GM12892 (cell line): ENCODE data around the gene B4GALT4. TPM values are rescaled to one million over a fixed set of nuclear protein-coding genes. Genes with fewer than 3 reads are reported as not detected.
"Not testable (repeated sequence)": the region's sequence is repeated elsewhere in the genome, so short reads cannot be mapped to it uniquely, and the experiment has no call there.

Experiments
- DNase-seq: peaks from one replicate; pipeline ENCODE4 v3.0.0; 2011; ENCODE audit not compliant: insufficient read length
- FAIRE-seq: peaks from 2 replicates; lab custom pipeline; 2011; peaks lifted over from hg19 to GRCh38; lab: Jason Lieb, UNC
- POLR2A ChIP-seq: IDR thresholded peaks from 2 replicates; pipeline ENCODE4 v1.6.1; 2011; ENCODE audit warnings: low read depth, low read length, control low read depth
- POLR2AphosphoS5 ChIP-seq: IDR thresholded peaks from 2 replicates; pipeline ENCODE4 v1.6.1; 2011; ENCODE audit warnings: low read depth, low read length, control low read depth
- TAF1 ChIP-seq: IDR thresholded peaks from 2 replicates; pipeline ENCODE4 v1.6.1; 2011; ENCODE audit warnings: low read depth, mild to moderate bottlenecking, control low read depth, low read length, borderline replicate concordance
- polyA plus RNA-seq: library from polyadenylated mRNA; unstranded; fragments of >200 nt; gene quantifications from one replicate; pipeline ENCODE4 v1.2.1, GENCODE V29; 2012; ENCODE audit warnings: missing spikeins, inconsistent platforms; ENCODE audit not compliant: missing spikeins

The B4GALT4 gene, protein sequence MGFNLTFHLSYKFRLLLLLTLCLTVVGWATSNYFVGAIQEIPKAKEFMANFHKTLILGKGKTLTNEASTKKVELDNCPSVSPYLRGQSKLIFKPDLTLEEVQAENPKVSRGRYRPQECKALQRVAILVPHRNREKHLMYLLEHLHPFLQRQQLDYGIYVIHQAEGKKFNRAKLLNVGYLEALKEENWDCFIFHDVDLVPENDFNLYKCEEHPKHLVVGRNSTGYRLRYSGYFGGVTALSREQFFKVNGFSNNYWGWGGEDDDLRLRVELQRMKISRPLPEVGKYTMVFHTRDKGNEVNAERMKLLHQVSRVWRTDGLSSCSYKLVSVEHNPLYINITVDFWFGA
- polyA plus RNA-seq: 12.5 TPM

DNA sequence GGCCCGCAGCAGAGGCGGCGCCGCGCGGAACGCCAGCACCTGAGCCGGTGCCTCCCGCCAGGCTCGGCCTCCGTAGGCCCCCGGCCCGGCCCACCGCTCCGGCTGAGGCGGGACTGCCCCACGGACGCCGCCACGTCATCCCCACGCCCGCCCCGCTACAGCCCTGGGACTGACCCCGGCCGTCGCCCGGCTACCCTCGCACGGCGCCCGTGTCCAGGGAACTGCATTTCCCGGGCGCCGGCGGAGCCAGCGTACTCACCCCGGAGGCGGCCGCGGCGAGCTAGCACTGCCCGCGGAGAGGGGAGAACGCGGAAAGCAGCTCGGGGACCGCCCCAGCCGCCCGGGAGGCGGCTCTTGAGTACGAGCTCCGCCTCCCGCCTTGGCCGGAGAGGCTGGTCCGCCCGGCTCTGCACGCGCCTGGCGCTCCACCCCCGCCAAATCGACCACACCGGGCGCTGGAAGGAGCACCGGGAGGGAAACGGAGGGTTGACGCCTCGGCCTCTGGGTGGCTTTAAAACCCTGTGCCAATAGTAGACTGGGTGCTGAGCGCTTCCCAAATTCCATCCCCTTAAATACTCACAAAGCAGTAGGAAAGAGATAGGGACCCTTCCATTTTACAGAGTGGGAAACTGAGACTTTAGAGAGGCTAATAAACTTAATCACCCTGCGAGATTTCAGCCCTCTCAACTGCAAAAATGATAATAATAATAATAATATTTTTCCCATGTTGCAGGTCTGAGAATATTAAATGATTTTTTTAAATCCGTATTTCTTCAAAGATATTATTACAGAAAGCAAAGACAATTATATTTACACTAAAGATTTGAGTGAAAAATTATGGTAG is at the start of gene B4GALT4:
TSS of gene B4GALT4 (minus strand) at position 288 of the 844 bp plus-strand sequence. CDS start 10,779 bp downstream, outside the sequence.
- FAIRE-seq: peak; percentile 94
- TF ChIP-seq TAF1: peak; percentile 67; the same call in 1 of the 2 replicates
- TF ChIP-seq POLR2A: peak; percentile 91
- TF ChIP-seq POLR2AphosphoS5: peak; percentile 74
- peak; percentile 72 for DNase-seq

DNA sequence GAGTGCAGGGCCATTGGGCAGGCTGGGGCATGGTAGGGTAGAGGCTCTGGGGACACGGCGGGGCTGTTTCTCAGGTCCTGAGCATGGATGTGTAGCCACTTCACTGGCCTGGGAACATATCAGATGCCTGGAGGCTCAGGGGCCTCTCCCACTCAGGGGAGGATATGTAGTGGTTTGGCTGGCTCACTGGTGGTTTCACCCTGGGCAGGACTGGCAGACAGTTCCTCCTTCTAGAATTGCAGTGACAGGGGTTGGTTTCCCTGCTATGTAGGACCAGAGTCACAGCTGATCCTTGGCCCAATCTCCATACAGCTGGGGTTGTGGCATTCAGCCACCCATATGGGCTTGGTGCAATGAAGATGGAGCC is 48.7 kb upstream of the B4GALT4 start:
- DNase-seq: no peak
- FAIRE-seq: no peak
- TF ChIP-seq TAF1 (no peak), POLR2A (no peak), POLR2AphosphoS5 (no peak)

DNA sequence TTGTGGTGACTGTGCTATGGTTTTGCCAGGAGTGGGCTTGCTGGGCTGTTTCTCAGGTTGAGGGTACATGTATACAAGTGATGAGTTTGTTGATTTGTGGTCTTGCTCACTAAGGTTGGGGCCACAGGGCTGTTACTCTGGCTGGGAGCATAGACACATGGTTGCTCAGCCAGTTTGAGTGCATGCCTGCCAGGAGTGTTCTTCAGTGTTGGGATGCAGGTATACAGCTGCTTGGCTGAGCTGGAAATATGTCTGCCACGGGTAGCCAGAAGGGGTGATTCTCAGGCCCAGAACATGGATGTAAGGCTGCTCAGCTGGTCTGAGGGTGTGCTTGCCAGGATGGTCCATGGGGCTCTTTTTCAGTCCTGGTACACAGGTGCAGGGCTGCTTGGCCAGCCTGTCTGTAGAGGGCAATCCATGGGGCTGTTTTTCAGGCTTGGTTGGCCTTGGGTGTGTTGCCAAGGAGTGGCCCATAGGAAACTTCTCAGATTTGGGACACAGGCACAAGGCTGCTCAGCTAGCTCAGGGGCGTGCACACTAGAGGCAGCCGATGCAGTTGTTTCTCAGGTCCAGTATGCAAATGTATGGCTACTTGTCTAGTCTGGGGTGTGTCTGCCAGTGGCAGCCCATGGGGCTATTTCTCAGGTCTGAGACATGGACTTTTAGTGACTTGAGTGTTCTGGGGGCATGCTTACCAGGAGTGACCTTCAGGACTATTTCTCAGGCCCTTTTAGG is 48.2 kb upstream of the B4GALT4 start:
- DNase-seq (no peak), FAIRE-seq (no peak)
- TF ChIP-seq POLR2A (no peak), POLR2AphosphoS5 (no peak), TAF1 (no peak)

DNA sequence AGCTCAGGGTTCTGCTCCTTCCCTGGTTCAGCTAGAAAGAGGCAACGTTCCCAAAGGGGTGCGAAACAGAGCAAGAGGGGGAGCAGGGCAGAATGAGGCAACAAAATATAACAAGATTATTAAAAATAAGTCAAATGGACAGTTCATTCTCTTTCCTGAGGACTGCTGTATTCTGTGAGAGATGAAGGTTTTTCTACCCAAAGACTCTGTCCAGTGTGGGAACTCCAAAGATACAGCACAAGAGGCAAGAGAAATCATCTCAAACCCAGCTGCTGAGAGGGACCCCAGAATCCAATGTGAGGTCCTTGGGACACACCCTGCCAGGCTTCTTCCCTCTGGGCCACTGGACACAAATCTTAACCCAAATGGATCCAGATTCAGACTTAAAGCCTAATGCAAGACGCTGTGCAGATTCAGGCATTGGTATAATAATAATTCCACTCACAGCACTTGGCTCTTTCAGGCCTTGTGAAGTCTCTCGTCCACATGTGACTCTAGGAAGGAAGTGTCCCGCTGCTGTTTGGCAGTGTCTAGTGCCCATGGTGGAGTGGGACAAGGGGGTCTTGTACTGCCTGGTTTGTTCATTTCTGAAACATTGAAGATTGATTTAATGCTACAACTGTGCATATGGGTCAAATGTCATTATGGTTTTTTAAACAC is 39.0 kb upstream of the B4GALT4 start:
- no peak for DNase-seq
- FAIRE-seq: no peak
- no peak for TF ChIP-seq POLR2A
- TF ChIP-seq TAF1: no peak
- no peak for TF ChIP-seq POLR2AphosphoS5

DNA sequence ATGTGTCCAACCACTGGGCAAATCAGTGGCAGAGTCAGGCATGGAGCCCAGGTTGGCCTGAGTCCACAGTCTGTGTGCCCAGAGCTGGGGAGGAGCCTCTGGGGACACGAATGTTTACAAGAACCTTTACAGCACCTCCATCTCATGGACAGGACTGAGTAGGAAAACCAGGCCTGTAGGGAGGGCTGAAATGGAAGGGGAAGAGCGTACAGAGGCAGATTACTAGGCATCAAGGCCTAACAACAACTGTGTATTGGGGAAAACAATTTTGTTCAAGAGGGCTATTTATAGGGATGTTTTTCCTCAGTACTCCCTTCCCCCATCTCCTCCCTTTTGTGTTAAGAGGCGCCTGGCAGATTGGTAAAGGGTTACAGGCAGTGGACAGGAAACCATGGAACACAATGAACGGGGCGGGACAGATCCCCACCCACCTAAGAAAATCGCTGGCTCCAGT is 38.5 kb upstream of the B4GALT4 start:
- FAIRE-seq: no peak
- TF ChIP-seq TAF1 (no peak), POLR2A (no peak), POLR2AphosphoS5 (no peak)
- DNase-seq: no peak

DNA sequence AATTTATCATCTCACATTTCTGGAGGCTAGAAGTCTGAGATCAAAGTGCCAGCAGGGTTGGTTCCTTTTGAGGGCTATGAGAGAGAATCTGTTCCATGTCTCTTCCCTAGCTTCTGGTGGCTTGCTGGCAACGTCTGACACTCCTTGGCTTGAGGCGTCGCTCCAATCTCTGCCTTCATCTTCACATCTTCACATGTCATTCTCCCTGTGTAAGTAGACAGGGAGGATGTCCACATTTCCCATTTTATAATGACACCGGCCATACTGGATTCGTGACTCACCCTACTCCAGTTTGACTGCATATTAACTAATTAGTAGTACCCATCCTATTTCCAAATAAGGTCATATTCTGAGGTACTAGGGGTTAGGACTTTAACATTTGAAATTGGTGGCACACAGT is 36.0 kb upstream of the B4GALT4 start:
- DNase-seq (no peak), FAIRE-seq (peak; percentile 9)
- TF ChIP-seq POLR2A: no peak
- TF ChIP-seq TAF1: no peak
- no peak for TF ChIP-seq POLR2AphosphoS5

DNA sequence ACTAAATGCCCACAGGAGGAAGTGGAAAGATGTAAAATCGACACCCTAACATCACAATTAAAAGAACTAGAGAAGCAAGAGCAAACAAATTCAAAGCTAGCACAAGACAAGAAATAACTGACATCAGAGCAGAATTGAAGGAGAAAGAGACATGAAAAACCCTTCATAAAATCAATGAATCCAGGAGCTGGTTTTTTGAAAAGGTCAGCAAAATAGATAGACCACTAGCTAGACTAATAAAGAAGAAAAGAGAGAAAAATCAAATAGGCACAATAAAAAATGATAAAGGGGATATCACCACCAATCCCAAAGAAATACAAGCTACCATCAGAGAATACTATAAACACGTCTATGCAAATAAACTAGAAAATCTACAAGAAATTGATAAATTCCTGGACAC is 29.5 kb upstream of the B4GALT4 start:
- not testable (repeated sequence) for DNase-seq, FAIRE-seq

DNA sequence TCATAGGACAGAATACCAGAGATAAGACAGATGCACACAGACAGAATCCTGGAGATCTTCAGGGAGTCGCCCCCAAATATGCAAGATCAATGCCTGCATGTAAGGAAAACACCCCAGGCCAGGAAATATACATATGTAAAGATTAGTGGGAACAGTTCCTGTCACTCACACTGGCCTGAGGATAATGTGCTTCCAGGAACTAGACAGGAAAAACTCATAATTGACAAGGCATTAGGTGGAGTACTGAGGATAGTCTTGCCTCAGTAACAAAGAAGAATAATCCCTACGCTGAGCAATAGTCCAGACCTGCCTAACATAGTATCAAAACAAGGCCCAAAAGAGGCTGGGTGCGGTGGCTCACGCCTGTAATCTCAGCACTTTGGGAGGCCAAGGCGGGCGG is 20.4 kb upstream of the B4GALT4 start:
- no peak for FAIRE-seq
- TF ChIP-seq POLR2AphosphoS5 (no peak), TAF1 (no peak), POLR2A (no peak)
- DNase-seq: no peak

DNA sequence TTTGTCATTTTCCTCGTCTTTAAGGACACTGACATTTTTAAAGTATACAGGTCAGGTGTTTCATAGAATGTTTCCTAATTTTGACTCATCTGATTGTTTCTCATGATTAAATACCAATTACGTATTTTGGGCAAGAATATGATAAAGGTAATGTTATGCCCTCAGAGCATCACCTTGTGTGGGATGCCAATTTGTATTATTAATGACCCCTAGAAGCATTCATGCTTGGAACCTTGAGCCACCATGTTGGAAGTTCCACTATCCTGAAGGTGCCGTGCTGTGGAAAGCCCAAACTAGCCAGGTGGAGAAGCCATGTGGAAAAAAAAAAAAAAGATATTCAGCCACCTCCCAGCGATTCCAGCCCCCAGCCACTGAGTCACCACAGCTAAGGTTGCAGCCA is 19.1 kb upstream of the B4GALT4 start:
- TF ChIP-seq TAF1: no peak
- TF ChIP-seq POLR2AphosphoS5: no peak
- no peak for TF ChIP-seq POLR2A
- no peak for FAIRE-seq
- DNase-seq: no peak

DNA sequence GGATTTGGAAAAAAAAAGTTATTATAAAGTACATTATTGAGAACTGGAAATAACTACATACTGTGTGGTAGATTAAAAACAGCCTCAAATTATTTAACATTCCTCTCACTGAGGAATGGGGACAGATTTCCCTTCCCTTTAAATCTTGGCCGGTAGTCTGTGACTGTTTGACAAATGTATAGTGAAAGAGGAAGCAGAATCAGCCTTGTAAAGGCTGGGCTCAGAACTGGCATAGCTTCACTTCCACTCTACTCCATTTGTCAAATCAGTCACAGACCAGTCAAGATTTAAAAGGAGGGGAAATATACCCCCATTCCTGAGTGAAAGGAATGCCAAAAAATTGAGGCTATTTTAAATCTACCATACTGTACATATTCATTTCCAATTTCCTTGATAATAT is 18.2 kb upstream of the B4GALT4 start:
- peak; percentile 74 for FAIRE-seq
- TF ChIP-seq POLR2A: no peak
- TF ChIP-seq TAF1: no peak
- no peak for TF ChIP-seq POLR2AphosphoS5

DNA sequence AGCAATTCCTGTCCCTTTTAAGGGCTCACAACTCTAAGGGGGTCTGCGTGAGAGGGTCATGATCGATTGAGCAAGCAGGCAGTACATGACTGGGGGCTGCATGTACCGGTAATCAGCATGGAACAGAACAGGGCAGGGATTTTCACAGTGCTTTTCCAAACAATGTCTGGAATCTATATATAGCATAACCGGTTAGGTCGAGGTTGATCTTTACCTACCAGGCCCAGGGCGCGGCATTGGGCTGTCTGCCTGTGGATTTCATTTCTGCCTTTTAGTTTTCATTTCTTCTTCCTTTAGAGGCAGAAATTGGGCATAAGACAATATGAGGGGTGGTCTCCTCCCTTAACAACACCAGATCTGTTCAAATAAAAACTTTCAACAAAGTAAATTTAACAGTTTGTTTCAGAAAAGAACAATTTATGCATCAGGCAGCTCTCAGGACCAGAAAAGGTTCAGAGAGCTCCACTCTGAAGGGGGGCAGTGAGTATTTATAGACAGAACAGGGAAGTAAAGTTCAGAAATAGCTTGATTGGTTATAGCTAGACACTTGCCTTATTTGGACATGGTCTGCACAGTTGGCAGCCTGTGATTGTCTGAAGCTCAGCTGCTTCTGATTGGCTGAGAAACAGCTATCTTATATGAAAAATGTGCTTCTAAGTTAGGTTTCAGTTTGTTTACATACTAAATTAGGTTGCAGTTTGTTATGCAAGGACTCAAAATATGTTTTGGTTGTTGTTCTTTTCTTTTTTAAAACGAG is 17.2 kb upstream of the B4GALT4 start:
- DNase-seq: no peak
- TF ChIP-seq POLR2AphosphoS5 (0 out of 2 replicates have a peak, but pooled peaks have one; percentile 35), TAF1 (no peak)
- peak; percentile 83 for FAIRE-seq

More for the DNA sequence above, 18.2 kb upstream of the B4GALT4 start:
- DNase-seq: no peak
